DND-41 (cell line): ENCODE data around the gene EGFL8.

Source experiments
- ATAC-seq: fragments of 200-7000 bp; cut with Tn5 transposase; 3 replicates; pipeline ENCODE4 v1.9.1; 2021; ENCODE audit warnings: low read depth; ENCODE audit not compliant: insufficient read depth
- DNase-seq: peaks from one replicate; pipeline ENCODE4 v3.0.0-alpha.2; 2020
- H2AFZ ChIP-seq: 2 replicates; pipeline ENCODE4 v1.6.0; 2012; ENCODE audit warnings: low read depth, low read length
- H3K27ac ChIP-seq: 2 replicates; pipeline ENCODE4 v1.5.1; 2012; ENCODE audit warnings: low read length, inconsistent platforms
- H3K27me3 ChIP-seq: fragments of 200-600 bp; sonication (generic); 2 replicates; pipeline ENCODE4 v1.6.0; 2012; ENCODE audit warnings: low read length, mild to moderate bottlenecking, inconsistent platforms; ENCODE audit not compliant: insufficient read depth, poor library complexity
- H3K36me3 ChIP-seq: 2 replicates; pipeline ENCODE4 v1.5.1; 2012; ENCODE audit warnings: low read length, inconsistent platforms; ENCODE audit not compliant: insufficient read depth
- H3K4me1 ChIP-seq: 2 replicates; pipeline ENCODE4 v1.5.1; 2012; ENCODE audit warnings: mild to moderate bottlenecking, low read length; ENCODE audit not compliant: insufficient read depth
- H3K4me2 ChIP-seq: 2 replicates; pipeline ENCODE4 v1.6.0; 2012; ENCODE audit warnings: mild to moderate bottlenecking, moderate library complexity, low read length, inconsistent platforms; ENCODE audit not compliant: insufficient read depth
- H3K4me3 ChIP-seq, 2 experiments: fragments of 200-600 bp in 1 of 2; shearing (Covaris generic) in 1 of 2; 2 replicates each; pipeline ENCODE4 v1.5.1; 2012 to 2016; ENCODE audit warnings: inconsistent platforms in 2 of 2, low read length in 2 of 2, mild to moderate bottlenecking in 2 of 2, low read depth in 1 of 2, moderate library complexity in 1 of 2
- H3K79me2 ChIP-seq: 2 replicates; pipeline ENCODE4 v1.6.0; 2012; ENCODE audit warnings: low read length, inconsistent platforms; ENCODE audit not compliant: insufficient read depth
- H3K9ac ChIP-seq: 2 replicates; pipeline ENCODE4 v1.6.0; 2012; ENCODE audit warnings: low read depth, mild to moderate bottlenecking, inconsistent platforms, low read length, moderate library complexity
- H3K9me3 ChIP-seq: 2 replicates; pipeline ENCODE4 v1.5.1; 2012; ENCODE audit warnings: low read length, moderate library complexity, mild to moderate bottlenecking, inconsistent platforms; ENCODE audit not compliant: insufficient read depth, severe bottlenecking
- H4K20me1 ChIP-seq: 2 replicates; pipeline ENCODE4 v1.6.0; 2012; ENCODE audit warnings: low read length; ENCODE audit not compliant: insufficient read depth
- CTCF ChIP-seq: IDR thresholded peaks from 2 replicates; pipeline ENCODE4 v1.5.1; 2012; ENCODE audit warnings: borderline replicate concordance, low read length, moderate library complexity, mild to moderate bottlenecking; ENCODE audit not compliant: poor library complexity, severe bottlenecking; ENCODE audit errors: extremely low read depth
- EZH2 ChIP-seq: IDR thresholded peaks from 3 replicates; pipeline ENCODE4 v1.6.1; 2012; ENCODE audit warnings: borderline replicate concordance, low read depth, mild to moderate bottlenecking, moderate library complexity, low read length, inconsistent platforms; ENCODE audit not compliant: severe bottlenecking

Gene EGFL8

GRCh38 chr6:32216285-32216684 lies 51.9 kb downstream of the EGFL8 start:
- DNase-seq (no peak), ATAC-seq (no peak)
- no peaks in the 10 kb centered on the region for H3K9me3 ChIP-seq
- H3K36me3 ChIP-seq = no peaks in the 10 kb centered on the region
- H3K4me3 ChIP-seq = no peak overlapping the region
- TF ChIP-seq CTCF = no peak
- TF ChIP-seq EZH2 = no peak
- H4K20me1 ChIP-seq = no peaks in the 10 kb centered on the region
- no peaks in the 10 kb centered on the region for H3K4me1 ChIP-seq
- H3K79me2 ChIP-seq = no peaks in the 10 kb centered on the region
- H3K9ac ChIP-seq = no peak overlapping the region
- H3K27me3 ChIP-seq = peaks cover 13% of the 10 kb centered on the region
- H2AFZ ChIP-seq = no peak overlapping the region
- H3K27ac ChIP-seq = no peak overlapping the region
- no peak overlapping the region for H3K4me2 ChIP-seq

GRCh38 chr6:32216998-32217397 lies 52.6 kb downstream of the EGFL8 start:
- no peaks in the 10 kb centered on the region for H4K20me1 ChIP-seq
- no peaks in the 10 kb centered on the region for H3K9me3 ChIP-seq
- H3K27me3 ChIP-seq = peaks cover 13% of the 10 kb centered on the region
- DNase-seq (no peak), ATAC-seq (no peak)
- H3K36me3 ChIP-seq = no peaks in the 10 kb centered on the region
- no peak overlapping the region for H3K4me2 ChIP-seq
- H3K4me3 ChIP-seq = no peak overlapping the region
- H2AFZ ChIP-seq = no peak overlapping the region
- TF ChIP-seq EZH2 (no peak), CTCF (no peak)
- no peaks in the 10 kb centered on the region for H3K4me1 ChIP-seq
- H3K79me2 ChIP-seq = no peaks in the 10 kb centered on the region
- H3K9ac ChIP-seq = no peak overlapping the region
- no peak overlapping the region for H3K27ac ChIP-seq
